Measurements from ENCODE around the gene SCARB1. TPM values are rescaled to one million over a fixed set of nuclear protein-coding genes. Genes with fewer than 3 reads are reported as not detected.

The SCARB1 gene
- total RNA-seq, 2 experiments from 2014 or later, result 22.9 to 24.1 TPM

GRCh38 chr12:124771462-124772288 lies 92.0 kb downstream of the SCARB1 start:
- CTCF ChIA-PET, result interaction anchor here (0.5 to 2.4 kb wide), 25 partner anchors 10 to 751 kb away, joined by 3 to 20 read pairs (median 3); no protein-coding TSS in a partner anchor
- H3K36me3 Mint-ChIP-seq (ENCODE audit: low read depth), result peaks cover 4% of the 10 kb centered on the region
- H3K4me3 Mint-ChIP-seq, result no peak overlapping the region
- intact Hi-C loops (cut with DNase I, micrococcal nuclease), result loop anchor here (1.0 to 10.0 kb wide), 4 partner anchors 449 to 857 kb away; no protein-coding TSS in a partner anchor
- H3K27ac Mint-ChIP-seq, result no peak overlapping the region
- peaks cover 46% of the 10 kb centered on the region for H3K4me1 Mint-ChIP-seq
- ATAC-seq, result no peak
- H3K9me3 Mint-ChIP-seq (ENCODE audit: low read depth), result peaks cover 5% of the 10 kb centered on the region
- POLR2A ChIA-PET, result no interaction called here
- peaks cover 12% of the 10 kb centered on the region for H3K27me3 Mint-ChIP-seq
- peak; percentile 91 for DNase-seq

GRCh38 chr12:124770728-124771127 lies 92.9 kb downstream of the SCARB1 start:
- no peak for ATAC-seq
- intact Hi-C loops (cut with DNase I, micrococcal nuclease), result loop anchor here (1.0 to 10.0 kb wide), 4 partner anchors 448 to 856 kb away; no protein-coding TSS in a partner anchor
- Mint-ChIP-seq H3K4me3 (no peak overlapping the region), H3K36me3 (ENCODE audit: low read depth) (peaks cover 3% of the 10 kb centered on the region), H3K4me1 (peaks cover 41% of the 10 kb centered on the region), H3K9me3 (ENCODE audit: low read depth) (peaks cover 4% of the 10 kb centered on the region), H3K27me3 (peaks cover 12% of the 10 kb centered on the region), H3K27ac (no peak overlapping the region)
- ChIA-PET CTCF (interaction anchor here (0.6 to 2.4 kb wide), 10 partner anchors 9 to 734 kb away, joined by 3 to 20 read pairs (median 4); no protein-coding TSS in a partner anchor), POLR2A (no interaction called here)
- DNase-seq, result no peak

GRCh38 chr12:124769881-124770512 lies 93.7 kb downstream of the SCARB1 start:
- intact Hi-C loops (cut with DNase I, micrococcal nuclease), result loop anchor here (5.0 to 10.0 kb wide), 6 partner anchors 203 to 855 kb away; partner anchors contain the start of gene NCOR2 (in 1 of the 2)
- ChIA-PET POLR2A (no interaction called here), CTCF (interaction anchor here (0.6 to 2.4 kb wide), 6 partner anchors 9 to 253 kb away, joined by 3 to 20 read pairs (median 4); no protein-coding TSS in a partner anchor)
- no peak for ATAC-seq
- Mint-ChIP-seq H3K9me3 (ENCODE audit: low read depth) (peaks cover 4% of the 10 kb centered on the region), H3K27me3 (peaks cover 12% of the 10 kb centered on the region), H3K36me3 (ENCODE audit: low read depth) (peaks cover 3% of the 10 kb centered on the region), H3K27ac (no peak overlapping the region), H3K4me3 (no peak overlapping the region), H3K4me1 (peaks cover 33% of the 10 kb centered on the region)
- no peak for DNase-seq

GRCh38 chr12:124769163-124769530 lies 94.5 kb downstream of the SCARB1 start:
- H3K4me3 Mint-ChIP-seq, result no peak overlapping the region
- ATAC-seq (no peak), DNase-seq (no peak)
- intact Hi-C loops (cut with DNase I, micrococcal nuclease), result loop anchor here (5.0 to 10.0 kb wide), 4 partner anchors 202 to 544 kb away; partner anchors contain the start of gene NCOR2 (in 1 of the 2)
- peaks cover 12% of the 10 kb centered on the region for H3K9me3 Mint-ChIP-seq (ENCODE audit: low read depth)
- CTCF ChIA-PET, result interaction anchor here (0.7 to 1.9 kb wide), 4 partner anchors 27 to 733 kb away, joined by 3 to 9 read pairs (median 3); no protein-coding TSS in a partner anchor
- peaks cover 12% of the 10 kb centered on the region for H3K27me3 Mint-ChIP-seq
- H3K36me3 Mint-ChIP-seq (ENCODE audit: low read depth), result peaks cover 9% of the 10 kb centered on the region
- peaks cover 25% of the 10 kb centered on the region for H3K4me1 Mint-ChIP-seq
- no peak overlapping the region for H3K27ac Mint-ChIP-seq
- POLR2A ChIA-PET, result no interaction called here

- ATAC-seq (no peak), DNase-seq (no peak)
- ChIA-PET POLR2A (no interaction called here), CTCF (interaction anchor here (0.8 to 1.9 kb wide), 4 partner anchors 27 to 732 kb away, joined by 3 to 9 read pairs (median 4); no protein-coding TSS in a partner anchor)
- Mint-ChIP-seq H3K4me3 (no peak overlapping the region), H3K9me3 (ENCODE audit: low read depth) (peaks cover 13% of the 10 kb centered on the region), H3K4me1 (peaks cover 19% of the 10 kb centered on the region), H3K27ac (no peak overlapping the region), H3K36me3 (ENCODE audit: low read depth) (peaks cover 9% of the 10 kb centered on the region), H3K27me3 (peaks cover 12% of the 10 kb centered on the region)
- intact Hi-C loops (cut with DNase I, micrococcal nuclease), result loop anchor here (5.0 to 10.0 kb wide), 4 partner anchors 201 to 544 kb away; partner anchors contain the start of gene NCOR2 (in 1 of the 2)
Measured at GRCh38 chr12:124768452-124769162, 95.1 kb downstream of the SCARB1 start.

GRCh38 chr12:124767066-124767821 lies 96.4 kb downstream of the SCARB1 start:
- intact Hi-C loops (cut with DNase I, micrococcal nuclease), result loop anchor here (1.0 to 10.0 kb wide), 8 partner anchors 199 to 731 kb away; partner anchors contain the start of gene NCOR2 (in 1 of the 2)
- H3K27ac Mint-ChIP-seq, result no peak overlapping the region
- POLR2A ChIA-PET, result no interaction called here

GRCh38 chr12:124766727-124767065 lies 97.0 kb downstream of the SCARB1 start:
- intact Hi-C loops (cut with DNase I, micrococcal nuclease), result loop anchor here (1.0 to 10.0 kb wide), 8 partner anchors 198 to 730 kb away; partner anchors contain the start of gene NCOR2 (in 1 of the 2)
- H3K27me3 Mint-ChIP-seq, result peaks cover 3% of the 10 kb centered on the region
- ATAC-seq, result no peak
- ChIA-PET POLR2A (no interaction called here), CTCF (interaction anchor here (0.6 to 2.6 kb wide), 11 partner anchors 54 to 734 kb away, joined by 3 to 14 read pairs (median 3); no protein-coding TSS in a partner anchor)
- peaks cover 9% of the 10 kb centered on the region for H3K36me3 Mint-ChIP-seq (ENCODE audit: low read depth)
- no peak for DNase-seq
- H3K9me3 Mint-ChIP-seq (ENCODE audit: low read depth), result peaks cover 19% of the 10 kb centered on the region
- no peak overlapping the region for H3K4me3 Mint-ChIP-seq
- H3K27ac Mint-ChIP-seq, result no peak overlapping the region
- H3K4me1 Mint-ChIP-seq, result peaks cover 23% of the 10 kb centered on the region

More at GRCh38 chr12:124767066-124767821, 96.4 kb downstream of the SCARB1 start:
- Mint-ChIP-seq H3K9me3 (ENCODE audit: low read depth) (peaks cover 18% of the 10 kb centered on the region), H3K36me3 (ENCODE audit: low read depth) (peaks cover 9% of the 10 kb centered on the region), H3K27me3 (peaks cover 6% of the 10 kb centered on the region), H3K4me3 (no peak overlapping the region), H3K4me1 (peaks cover 20% of the 10 kb centered on the region)
- DNase-seq (peak; percentile 91), ATAC-seq (peak; percentile 76)
- CTCF ChIA-PET, result interaction anchor here (0.5 to 2.4 kb wide), 13 partner anchors 118 to 735 kb away, joined by 3 to 14 read pairs (median 3); no protein-coding TSS in a partner anchor

GRCh38 chr12:124765581-124766489 lies 97.8 kb downstream of the SCARB1 start:
- peaks cover 9% of the 10 kb centered on the region for H3K36me3 Mint-ChIP-seq (ENCODE audit: low read depth)
- intact Hi-C loops (cut with DNase I, micrococcal nuclease), result loop anchor here (2.0 to 10.0 kb wide), 5 partner anchors 199 to 603 kb away; partner anchors contain the start of gene NCOR2 (in 1 of the 2)
- ChIA-PET CTCF (interaction anchor here (0.5 to 2.6 kb wide), 33 partner anchors 8 to 733 kb away, joined by 3 to 14 read pairs (median 4); no protein-coding TSS in a partner anchor), POLR2A (interaction anchor here (0.7 kb wide), 1 partner anchor 302 kb away, joined by 6 read pairs; no protein-coding TSS in a partner anchor)
- no peaks in the 10 kb centered on the region for H3K27me3 Mint-ChIP-seq
- H3K4me3 Mint-ChIP-seq, result no peak overlapping the region
- peaks cover 19% of the 10 kb centered on the region for H3K9me3 Mint-ChIP-seq (ENCODE audit: low read depth)
- H3K4me1 Mint-ChIP-seq, result peaks cover 30% of the 10 kb centered on the region
- ATAC-seq (no peak), DNase-seq (no peak)
- H3K27ac Mint-ChIP-seq, result no peak overlapping the region

GRCh38 chr12:124764870-124765580 lies 98.6 kb downstream of the SCARB1 start:
- Mint-ChIP-seq H3K27ac (no peak overlapping the region), H3K4me3 (no peak overlapping the region), H3K36me3 (ENCODE audit: low read depth) (peaks cover 9% of the 10 kb centered on the region), H3K4me1 (peaks cover 32% of the 10 kb centered on the region), H3K27me3 (peaks cover 1% of the 10 kb centered on the region), H3K9me3 (ENCODE audit: low read depth) (peaks cover 19% of the 10 kb centered on the region)
- no peak for ATAC-seq
- ChIA-PET CTCF (interaction anchor here (0.5 to 2.6 kb wide), 31 partner anchors 8 to 732 kb away, joined by 3 to 14 read pairs (median 4); no protein-coding TSS in a partner anchor), POLR2A (no interaction called here)
- no peak for DNase-seq
- intact Hi-C loops (cut with DNase I, micrococcal nuclease), result loop anchor here (5.0 to 10.0 kb wide), 5 partner anchors 198 to 540 kb away; partner anchors contain the start of gene NCOR2 (in 1 of the 2)

All from activated CD4-positive, alpha-beta T cell treated with anti-CD3 and anti-CD28 coated beads for 36 hours (primary cell).